HG02870 (cell line): Measurements from ENCODE around the gene RFTN1.

ENCODE experiments used
- ATAC-seq: cut with Tn5 transposase; IDR thresholded peaks from one replicate; pipeline ENCODE4 v1.9.1; 2021; ENCODE audit warnings: mild to moderate bottlenecking, moderate library complexity; ENCODE audit not compliant: unreplicated experiment

RFTN1 gene

GRCh38 chr3:16290827-16291196 is 222.7 kb downstream of the RFTN1 start:
- peak; percentile 40 for ATAC-seq

- ATAC-seq = peak; percentile 34
Measured at GRCh38 chr3:16290007-16290826, 223.3 kb downstream of the RFTN1 start.

GRCh38 chr3:16289144-16289889 is 224.2 kb downstream of the RFTN1 start:
- ATAC-seq = no peak

DNA sequence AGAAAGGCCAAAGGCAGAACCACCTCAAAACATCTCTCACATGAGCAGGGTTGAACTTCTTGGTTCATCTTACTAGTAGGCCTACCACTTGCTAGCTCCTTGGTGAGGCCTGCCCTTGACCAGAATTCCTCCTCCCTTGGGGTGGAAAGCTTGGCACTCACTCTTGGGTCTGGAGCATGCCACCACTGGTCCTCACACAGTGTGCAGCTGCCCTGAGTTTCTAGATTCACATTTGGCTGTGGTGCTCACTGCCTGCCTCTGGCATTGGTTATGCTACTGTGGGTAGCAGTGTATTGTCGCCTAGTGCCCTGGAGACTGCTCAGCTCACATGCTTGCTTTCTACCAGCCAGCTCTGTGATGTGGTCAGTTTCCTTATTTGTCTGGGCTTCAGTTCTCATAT is 224.8 kb downstream of the RFTN1 start:
- no peak for ATAC-seq

GRCh38 chr3:16286751-16287543 is 226.6 kb downstream of the RFTN1 start:
- ATAC-seq = no peak

DNA sequence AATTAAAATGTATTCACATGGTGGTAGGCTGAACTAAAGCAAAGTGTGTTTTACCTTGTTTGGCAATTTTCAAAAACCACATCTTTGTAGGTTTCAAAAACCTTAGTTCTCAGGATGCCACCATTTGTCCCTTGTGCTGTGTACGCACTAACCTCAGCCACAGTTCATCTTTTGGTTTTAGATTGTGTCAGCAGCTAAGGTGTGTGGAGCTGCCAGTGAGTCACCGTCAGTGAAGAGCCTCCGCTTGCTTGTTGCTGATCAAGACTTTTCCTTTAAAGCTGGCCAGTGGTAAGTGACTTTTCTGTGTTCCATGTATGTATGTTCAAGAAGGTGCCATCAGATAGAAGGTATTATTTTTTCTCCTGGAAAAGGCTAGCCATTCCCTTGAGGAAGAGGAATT is 227.3 kb downstream of the RFTN1 start:
- peak; percentile 57 for ATAC-seq

GRCh38 chr3:16284633-16285032 is 228.9 kb downstream of the RFTN1 start:
- no peak for ATAC-seq

DNA sequence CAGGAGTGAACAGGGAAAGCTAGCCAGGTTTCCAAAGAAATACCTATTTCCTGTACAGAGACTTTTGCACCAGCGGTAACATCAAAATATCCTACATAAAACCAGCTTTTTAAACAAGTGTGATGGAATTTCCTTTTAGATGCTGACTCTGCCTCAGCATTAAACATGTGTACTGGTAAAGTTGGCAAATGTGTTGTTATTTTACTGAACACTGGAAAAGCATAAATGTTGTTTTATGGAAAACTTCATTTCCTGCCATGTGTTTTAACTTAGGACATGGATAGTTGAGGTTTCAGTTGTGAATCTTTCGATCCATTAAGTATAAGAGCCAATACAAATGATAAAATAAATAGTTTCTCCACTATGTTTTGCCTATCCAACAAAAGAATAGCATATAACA is 232.8 kb downstream of the RFTN1 start:
- no peak for ATAC-seq

GRCh38 chr3:16279010-16279801 is 234.3 kb downstream of the RFTN1 start:
- no peak for ATAC-seq

DNA sequence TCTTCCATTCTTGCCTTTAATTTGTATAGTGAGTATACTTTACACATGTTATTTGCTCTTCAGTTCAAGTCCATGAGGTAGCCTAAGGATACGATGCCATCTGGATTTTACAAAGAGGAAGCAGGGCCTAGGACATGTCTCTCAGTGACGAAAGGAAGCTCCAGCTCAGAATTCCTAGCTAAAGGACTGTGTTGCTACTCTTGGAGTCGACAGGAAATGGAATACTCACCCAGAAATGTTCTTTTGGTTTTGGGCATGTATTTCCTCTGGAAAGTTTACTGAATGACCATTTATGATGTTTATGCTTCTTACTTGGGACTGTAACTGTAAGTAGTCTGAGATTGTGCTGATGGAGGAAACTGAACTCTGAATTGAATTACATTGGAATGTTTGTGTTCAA is 236.0 kb downstream of the RFTN1 start:
- no peak for ATAC-seq

- no peak for ATAC-seq
Measured at GRCh38 chr3:16273867-16274266, 239.6 kb downstream of the RFTN1 start.

- no peak for ATAC-seq
Measured at GRCh38 chr3:16272588-16272987, 240.9 kb downstream of the RFTN1 start.

GRCh38 chr3:16270855-16271254 is 242.6 kb downstream of the RFTN1 start:
- ATAC-seq = no peak

DNA sequence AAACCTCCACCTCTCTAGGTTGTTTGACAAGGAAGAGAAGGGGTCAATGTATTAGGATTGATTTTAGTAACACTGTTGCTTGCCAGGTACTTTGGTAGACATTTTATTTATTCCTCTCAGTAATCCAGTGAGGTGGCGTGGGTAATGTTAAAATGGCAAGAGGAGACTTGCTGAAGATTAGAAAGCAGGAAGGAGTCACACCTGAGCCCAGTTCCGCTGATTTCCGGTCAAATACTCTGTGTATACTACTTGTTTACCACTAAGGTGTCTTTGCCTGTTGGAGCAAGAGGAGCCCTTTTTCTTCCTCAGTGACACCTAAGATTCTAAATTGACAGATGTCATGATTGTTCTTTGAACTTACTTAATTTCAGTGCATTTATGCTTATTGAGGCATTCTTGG is 246.8 kb downstream of the RFTN1 start:
- no peak for ATAC-seq
